Parathyroid adenoma (tissue), 2 donors: ENCODE data around the gene TBCA.
"Not testable (repeated sequence)": the region's sequence is repeated elsewhere in the genome, so short reads cannot be mapped to it uniquely, and the experiment has no call there.

Experiments used
- H2AFZ ChIP-seq: fragments of 300-600 bp; sonication (generic); one replicate; pipeline ENCODE4 v1.7.0; 2017; ENCODE audit warnings: antibody characterized with exemption, mild to moderate bottlenecking
- H3K27ac ChIP-seq: fragments of 300-600 bp; sonication (generic); one replicate; pipeline ENCODE4 v1.7.0; 2017
- H3K27me3 ChIP-seq: fragments of 300-600 bp; sonication (generic); one replicate; pipeline ENCODE4 v1.7.0; 2017; ENCODE audit warnings: low read length; ENCODE audit not compliant: control insufficient read depth, insufficient read depth
- H3K36me3 ChIP-seq: fragments of 300-600 bp; sonication (generic); one replicate; pipeline ENCODE4 v1.7.0; 2017; ENCODE audit warnings: low read length; ENCODE audit not compliant: control insufficient read depth, insufficient read depth
- H3K4me1 ChIP-seq: fragments of 300-600 bp; sonication (generic); one replicate; pipeline ENCODE4 v1.7.0; 2017; ENCODE audit warnings: control low read depth
- H3K4me2 ChIP-seq: fragments of 300-600 bp; sonication (generic); one replicate; pipeline ENCODE4 v1.7.0; 2017; ENCODE audit warnings: low read length
- H3K4me3 ChIP-seq: fragments of 300-600 bp; sonication (generic); one replicate; pipeline ENCODE4 v1.7.0; 2017; ENCODE audit warnings: low read depth, low read length
- H3K79me2 ChIP-seq: fragments of 300-600 bp; sonication (generic); one replicate; pipeline ENCODE4 v1.7.0; 2017; ENCODE audit warnings: control low read depth
- H3K9ac ChIP-seq: fragments of 300-600 bp; sonication (generic); one replicate; pipeline ENCODE4 v1.7.0; 2017; ENCODE audit warnings: mild to moderate bottlenecking
- H3K9me3 ChIP-seq: fragments of 300-600 bp; sonication (generic); one replicate; pipeline ENCODE4 v1.7.0; 2017; ENCODE audit warnings: low read length; ENCODE audit not compliant: control insufficient read depth
- CTCF ChIP-seq: fragments of 300-600 bp; sonication (generic); IDR thresholded peaks from one replicate; pipeline ENCODE4 v1.7.0; 2017; ENCODE audit warnings: antibody characterized with exemption, mild to moderate bottlenecking
- donor health status: primary hyperparathyroidism.

The TBCA gene

GRCh38 chr5:77709993-77710685 is 66.0 kb downstream of the TBCA start:
- H3K79me2 ChIP-seq, result peaks cover 5% of the 10 kb centered on the region
- H3K4me2 ChIP-seq, result no peak overlapping the region
- H3K36me3 ChIP-seq, result no peaks in the 10 kb centered on the region
- H3K4me1 ChIP-seq, result no peaks in the 10 kb centered on the region
- H3K27me3 ChIP-seq, result no peaks in the 10 kb centered on the region
- H3K9me3 ChIP-seq, result no peaks in the 10 kb centered on the region
- H3K9ac ChIP-seq, result no peak overlapping the region
- no peak for TF ChIP-seq CTCF
- H3K27ac ChIP-seq, result no peak overlapping the region
- no peak overlapping the region for H3K4me3 ChIP-seq
- H2AFZ ChIP-seq, result no peak overlapping the region

GRCh38 chr5:77709340-77709739 is 66.8 kb downstream of the TBCA start:
- no peak for TF ChIP-seq CTCF
- Histone ChIP-seq H3K27me3 (no peaks in the 10 kb centered on the region), H3K79me2 (peaks cover 2% of the 10 kb centered on the region), H3K4me1 (no peaks in the 10 kb centered on the region), H3K4me3 (no peak overlapping the region), H3K4me2 (no peak overlapping the region), H2AFZ (no peak overlapping the region), H3K9ac (no peak overlapping the region), H3K36me3 (no peaks in the 10 kb centered on the region), H3K9me3 (no peaks in the 10 kb centered on the region), H3K27ac (no peak overlapping the region)

GRCh38 chr5:77707791-77708190 is 68.3 kb downstream of the TBCA start:
- Histone ChIP-seq H3K27me3 (no peaks in the 10 kb centered on the region), H3K4me2 (no peak overlapping the region), H3K9ac (no peak overlapping the region), H3K9me3 (no peaks in the 10 kb centered on the region), H3K79me2 (no peaks in the 10 kb centered on the region), H3K36me3 (no peaks in the 10 kb centered on the region), H2AFZ (no peak overlapping the region), H3K27ac (no peak overlapping the region), H3K4me1 (no peaks in the 10 kb centered on the region), H3K4me3 (no peak overlapping the region)
- no peak for TF ChIP-seq CTCF

GRCh38 chr5:77699569-77699968 is 76.6 kb downstream of the TBCA start:
- H3K4me2 ChIP-seq, H3K4me3 ChIP-seq, H3K36me3 ChIP-seq, H3K27me3 ChIP-seq, H3K27ac ChIP-seq, H3K4me1 ChIP-seq, H3K9me3 ChIP-seq, H3K9ac ChIP-seq, H2AFZ ChIP-seq: not testable (repeated sequence)
- peaks cover 17% of the 10 kb centered on the region for H3K79me2 ChIP-seq

DNA sequence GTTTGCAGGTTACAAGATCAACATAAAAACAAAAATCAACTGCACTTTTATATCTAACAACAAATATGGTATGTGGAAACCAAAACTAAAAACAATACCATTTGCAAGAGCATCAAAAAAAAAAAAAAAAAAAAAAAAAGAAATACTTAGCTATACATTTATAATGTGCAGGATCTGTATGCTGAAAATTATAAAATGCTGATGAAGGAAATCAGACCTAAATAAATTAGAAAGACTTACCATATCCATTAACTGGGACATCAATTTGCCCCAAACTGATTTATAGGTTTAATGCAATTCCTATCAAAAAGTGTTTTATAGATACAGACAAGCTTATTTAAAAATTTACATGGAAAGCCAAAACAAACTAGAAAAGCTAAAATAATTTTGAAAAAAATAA is 77.2 kb downstream of the TBCA start:
- peaks cover 4% of the 10 kb centered on the region for H3K4me1 ChIP-seq
- no peak overlapping the region for H3K4me2 ChIP-seq
- no peak overlapping the region for H2AFZ ChIP-seq
- H3K9me3 ChIP-seq, result no peaks in the 10 kb centered on the region
- H3K27me3 ChIP-seq, result no peaks in the 10 kb centered on the region
- H3K79me2 ChIP-seq, result peaks cover 17% of the 10 kb centered on the region
- no peaks in the 10 kb centered on the region for H3K36me3 ChIP-seq
- TF ChIP-seq CTCF, result no peak
- H3K4me3 ChIP-seq, result no peak overlapping the region
- no peak overlapping the region for H3K27ac ChIP-seq
- no peak overlapping the region for H3K9ac ChIP-seq
